Measurements from ENCODE around the gene LRRC43.
A peak's percentile ranks its signal among the peaks of the same experiment; 100 is the strongest.
"Not testable (repeated sequence)": the region's sequence is repeated elsewhere in the genome, so short reads cannot be mapped to it uniquely, and the experiment has no call there.

The LRRC43 gene

DNA sequence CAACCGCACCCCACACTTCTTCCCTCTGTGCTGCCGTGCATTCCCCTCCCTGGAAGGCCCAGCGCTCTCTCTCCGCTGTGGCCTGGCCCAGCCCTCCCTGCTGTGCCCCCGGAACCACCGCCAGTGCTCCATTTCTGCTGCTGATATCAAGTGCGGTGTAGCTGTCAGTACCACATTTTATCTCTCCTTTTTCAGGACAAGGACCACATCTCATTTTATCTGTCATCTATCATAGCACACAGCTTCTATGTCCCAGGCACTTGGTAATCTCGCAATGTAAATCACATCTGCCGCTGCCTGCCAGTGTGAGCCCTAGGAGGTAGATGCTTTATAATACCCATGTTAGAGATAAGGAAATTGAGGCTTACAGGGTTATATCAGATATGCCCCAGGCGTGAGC, 27.2 kb upstream of the LRRC43 start:
- no peak for DNase-seq (ENCODE audit: low read depth in 2 of 2)

DNA sequence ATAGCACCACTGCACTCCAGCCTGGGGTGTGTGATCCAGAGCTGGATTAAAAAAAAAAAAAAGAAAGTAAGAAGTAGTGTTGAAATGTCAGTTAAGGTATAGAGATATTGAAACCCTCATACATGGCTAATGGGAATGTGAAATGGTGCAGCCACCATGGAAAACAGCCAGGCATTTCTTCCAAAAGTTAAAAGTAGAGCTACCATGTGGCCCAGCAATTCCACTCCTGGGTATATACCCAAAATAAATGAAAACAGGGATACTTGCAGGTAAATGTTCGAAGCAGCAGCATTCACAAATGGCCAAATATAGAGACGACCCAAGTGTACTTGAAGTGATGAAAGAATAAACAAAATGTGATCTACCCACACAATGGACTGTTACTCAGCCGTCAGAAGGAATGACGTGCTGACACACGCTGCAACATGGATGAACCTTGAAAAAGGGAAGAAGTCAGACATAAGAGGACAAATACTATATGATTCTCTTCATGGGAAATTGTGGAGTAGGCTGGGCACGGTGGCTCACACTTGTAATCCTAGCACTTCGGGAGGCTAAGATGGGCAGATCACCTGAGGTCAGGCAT, 24.1 kb upstream of the LRRC43 start:
- no peak for DNase-seq (ENCODE audit: low read depth in 2 of 2)

DNA sequence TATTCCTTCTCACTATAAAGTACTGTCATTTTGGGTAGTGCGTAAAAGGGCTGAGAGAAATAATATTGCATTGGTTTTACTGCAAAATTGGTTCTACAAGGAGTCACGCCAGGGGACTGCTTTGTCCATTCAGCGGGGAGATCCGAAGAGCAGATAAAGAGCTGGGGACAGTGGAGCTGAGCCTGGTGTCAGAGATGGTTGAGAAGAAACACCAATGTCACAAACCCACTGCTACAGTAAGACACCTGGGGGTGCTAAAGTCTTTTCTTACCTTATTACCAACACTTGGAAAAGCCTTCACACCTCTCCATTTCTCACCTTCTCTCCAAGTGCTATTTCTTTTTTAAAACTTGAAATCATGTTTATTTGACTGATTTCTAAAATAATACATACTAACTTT, 23.0 kb upstream of the LRRC43 start:
- DNase-seq (ENCODE audit: low read depth in 2 of 2), result no peak

- no peak for DNase-seq (ENCODE audit: low read depth in 2 of 2)
Observed at GRCh38 chr12:122160761-122161160, 22.2 kb upstream of the LRRC43 start.

DNA sequence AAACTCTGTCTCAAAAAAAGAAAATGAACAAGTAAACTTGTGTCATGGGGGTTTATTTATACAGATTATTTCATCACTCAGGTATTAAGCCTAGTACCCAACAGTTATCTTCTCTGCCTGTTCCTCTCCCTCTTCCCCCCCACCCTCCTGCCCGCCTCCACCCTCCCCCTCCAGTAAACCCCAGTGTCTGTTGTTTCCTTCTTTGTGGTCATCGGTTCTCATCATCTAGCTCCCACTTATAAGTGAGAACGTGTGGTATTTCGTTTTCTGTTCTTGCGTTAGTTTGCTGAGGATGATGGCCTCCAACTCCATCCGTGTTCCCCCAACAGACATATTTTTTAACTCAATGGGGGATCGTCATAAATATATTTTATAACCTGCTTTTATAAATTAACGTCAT, 21.2 kb upstream of the LRRC43 start:
- DNase-seq (ENCODE audit: low read depth in 2 of 2), result no peak

DNA sequence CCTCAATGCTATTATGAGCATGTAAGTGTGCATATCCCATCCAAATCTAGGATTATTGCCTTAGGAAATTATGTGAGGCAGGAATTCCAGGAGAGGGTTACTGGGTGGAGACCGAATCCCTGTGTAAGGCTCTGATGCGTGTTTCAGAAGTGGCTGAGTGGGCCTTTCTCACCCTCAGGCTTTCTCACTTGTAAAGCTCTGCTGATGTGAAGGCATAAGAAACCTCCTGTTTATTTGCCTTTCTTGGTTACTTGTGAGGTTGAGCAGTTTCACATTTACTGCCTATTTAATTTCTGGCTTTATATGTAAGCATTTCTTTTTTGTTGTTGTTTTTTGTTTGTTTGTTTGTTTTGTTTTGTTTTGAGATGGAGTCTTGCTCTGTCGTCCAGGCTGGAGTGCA, 19.9 kb upstream of the LRRC43 start:
- no peak for DNase-seq (ENCODE audit: low read depth in 2 of 2)

GRCh38 chr12:122166422-122167349, 16.2 kb upstream of the LRRC43 start:
- DNase-seq (ENCODE audit: low read depth in 2 of 2), result peak in 1 of 2 experiments; percentile 28

DNA sequence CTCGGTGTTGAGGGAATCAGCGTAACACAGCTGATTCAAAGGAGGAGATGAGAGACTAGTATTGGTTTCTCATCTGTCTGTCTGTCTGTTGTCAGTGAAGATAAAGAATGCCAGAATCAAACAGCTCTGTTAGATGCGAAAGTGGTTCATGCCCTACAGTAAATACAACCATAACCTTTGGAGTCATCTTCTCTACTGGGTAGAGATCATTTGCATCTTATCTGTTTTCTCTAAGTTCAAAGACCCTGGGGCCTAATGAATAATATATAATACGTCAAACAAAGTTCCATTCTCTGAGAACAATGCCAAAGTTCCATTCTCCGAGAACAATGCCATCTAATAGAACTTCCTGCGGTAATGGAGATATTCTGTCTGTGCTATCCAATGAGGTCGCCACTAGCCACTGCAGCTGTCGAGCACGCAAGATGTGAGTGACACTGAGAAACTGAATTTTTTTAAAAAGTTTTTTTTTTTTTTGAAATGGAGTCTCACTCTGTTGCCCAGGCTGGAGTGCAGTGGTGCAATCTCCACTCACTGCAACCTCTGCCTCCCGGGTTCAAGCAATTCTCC, 15.5 kb upstream of the LRRC43 start:
- DNase-seq (ENCODE audit: low read depth in 2 of 2), result no peak

- DNase-seq (ENCODE audit: low read depth in 2 of 2), result no peak
Observed at GRCh38 chr12:122168492-122168891, 14.4 kb upstream of the LRRC43 start.

DNA sequence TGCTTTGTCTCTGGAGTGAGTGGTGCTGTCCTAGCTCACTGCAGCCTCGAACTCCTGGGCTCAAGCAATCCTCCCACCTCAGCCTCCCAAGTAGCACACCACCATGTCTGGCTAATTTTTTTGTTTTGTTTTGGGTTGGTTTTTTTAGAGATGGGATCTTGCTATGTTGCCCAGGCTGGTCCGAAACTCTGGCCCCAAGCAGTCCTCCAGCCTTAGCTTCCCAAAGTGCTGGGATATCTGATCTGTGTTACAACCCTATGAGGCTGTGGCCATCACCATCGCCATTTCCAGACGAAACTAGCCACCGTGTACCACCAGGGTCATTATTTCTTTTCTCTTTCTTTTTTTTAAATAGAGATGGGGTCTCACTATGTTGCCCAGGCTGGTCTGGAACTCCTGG, 11.5 kb upstream of the LRRC43 start:
- no peak for DNase-seq (ENCODE audit: low read depth in 2 of 2)

DNA sequence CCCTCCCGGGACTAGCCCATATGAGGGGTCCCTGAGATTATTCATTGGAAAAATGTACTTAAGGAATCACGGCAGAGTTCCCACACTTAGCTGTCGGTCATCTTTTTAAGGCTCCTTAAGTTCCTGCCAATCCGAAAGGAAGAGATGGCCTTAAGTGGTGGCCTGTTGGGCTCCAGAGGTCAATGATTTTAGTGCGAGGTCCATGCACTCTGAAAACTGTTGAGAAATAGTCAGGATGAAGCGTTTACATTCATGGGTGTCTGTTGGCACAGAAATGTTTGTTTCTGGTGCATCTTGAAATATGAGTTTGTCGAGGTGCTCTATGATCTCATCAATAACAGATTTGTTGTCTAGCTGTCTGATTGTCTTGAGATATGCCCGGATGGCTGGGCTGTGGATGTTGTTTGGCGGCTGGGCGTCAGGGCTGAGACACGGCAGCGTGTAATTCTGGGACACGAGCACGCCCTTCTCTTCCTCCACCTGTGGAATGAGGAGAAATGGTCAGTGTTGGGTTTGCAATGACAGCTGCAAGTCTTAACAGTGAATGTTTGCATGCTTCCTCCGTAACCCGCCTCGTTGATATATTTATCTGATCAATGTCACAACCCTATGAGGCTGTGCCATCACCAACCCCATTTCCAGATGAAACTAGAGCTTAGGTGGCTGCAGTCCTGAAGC, 10.5 kb upstream of the LRRC43 start:
- no peak for DNase-seq (ENCODE audit: low read depth in 2 of 2)

GRCh38 chr12:122174155-122174845, 8.6 kb upstream of the LRRC43 start, which contains the start of gene IL31:
IL31 (minus strand) TSS chr12:122174221; CDS start chr12:122174172, 49 bp downstream.
- DNase-seq (ENCODE audit: low read depth in 2 of 2), result no peak

DNA sequence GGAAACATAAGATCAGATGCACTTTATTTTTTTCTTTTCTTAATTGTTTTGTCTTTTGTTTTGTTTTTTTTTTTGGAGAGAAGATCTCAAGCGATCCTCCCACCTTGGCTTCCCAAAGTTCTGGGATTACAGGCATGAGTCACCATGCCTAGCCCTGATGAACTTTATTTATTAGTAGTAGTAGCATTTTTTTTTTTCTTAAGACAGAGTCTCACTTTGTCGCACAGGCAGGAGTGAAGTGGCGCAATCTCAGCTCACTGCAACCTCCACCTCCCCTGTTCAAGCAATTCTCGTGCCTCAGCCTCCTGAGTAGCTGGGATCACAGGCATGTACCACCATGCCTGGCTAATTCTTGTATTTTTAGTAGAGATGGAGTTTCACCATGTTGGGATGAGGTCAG, 6.5 kb upstream of the LRRC43 start:
- not testable (repeated sequence) for DNase-seq (ENCODE audit: low read depth in 2 of 2)

DNA sequence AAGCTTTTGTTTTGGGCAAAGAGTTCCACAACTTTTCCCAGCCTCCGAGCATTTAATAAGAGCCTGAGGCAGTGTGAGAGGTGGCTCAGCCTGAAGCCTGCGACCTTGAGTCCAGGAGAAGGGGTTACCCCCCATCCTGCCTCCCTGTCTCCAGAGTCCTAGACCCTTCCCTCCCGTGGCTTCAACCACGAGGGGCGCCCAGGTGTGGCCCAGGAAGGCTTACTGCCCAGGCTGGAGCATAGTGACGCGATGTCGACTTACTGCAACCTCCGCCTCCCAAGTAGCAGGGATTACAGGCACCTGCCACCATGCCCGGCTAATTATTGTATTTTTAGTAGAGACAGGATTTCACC, 641 bp downstream of the LRRC43 start:
- no peak for DNase-seq (ENCODE audit: low read depth in 2 of 2)

- no peak for DNase-seq (ENCODE audit: low read depth in 2 of 2)
Observed at GRCh38 chr12:122184517-122184916, 1.6 kb downstream of the LRRC43 start.

DNA sequence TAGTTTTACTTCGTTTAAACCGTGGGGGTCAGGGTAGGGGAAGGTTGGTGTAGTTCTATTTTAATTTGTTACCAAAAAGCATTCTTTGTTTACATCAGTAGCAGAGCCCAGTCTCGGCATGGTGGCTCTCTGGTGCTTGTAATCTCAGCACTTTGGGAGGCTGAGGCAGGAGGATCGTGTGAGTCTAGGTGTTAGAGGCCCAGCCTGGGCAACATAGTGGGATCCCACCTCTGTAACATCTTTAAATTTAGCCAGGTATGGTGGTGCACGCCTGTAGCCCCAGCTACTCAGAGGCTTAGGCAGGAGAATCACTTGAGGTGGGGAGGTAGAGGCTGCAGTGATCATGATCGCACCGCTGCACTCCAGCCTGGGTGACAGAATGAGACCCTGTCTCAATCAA, 2.2 kb downstream of the LRRC43 start:
- no peak for DNase-seq (ENCODE audit: low read depth in 2 of 2)

- no peak for DNase-seq (ENCODE audit: low read depth in 2 of 2)
Observed at GRCh38 chr12:122185494-122186082, 2.7 kb downstream of the LRRC43 start.

GRCh38 chr12:122187466-122187865, 4.5 kb downstream of the LRRC43 start:
- no peak for DNase-seq (ENCODE audit: low read depth in 2 of 2)

GRCh38 chr12:122189626-122190475, 6.9 kb downstream of the LRRC43 start:
- no peak for DNase-seq (ENCODE audit: low read depth in 2 of 2)
